Natural killer cell (primary cell): ENCODE measurements around the gene GPNMB. TPM values are rescaled to one million over a fixed set of nuclear protein-coding genes. Genes with fewer than 3 reads are reported as not detected.

Experiments used
- ATAC-seq, 3 donors: fragments of 150-1000 bp in 2 of 3; fragments of 200-7000 bp in 1 of 3; cut with Tn5 transposase; 1 replicate in 1 of 3; 2 replicates in 2 of 3; pipeline ENCODE4 v1.10.0; 2021; ENCODE audit warnings: mild to moderate bottlenecking in 2 of 3, moderate library complexity in 2 of 3
- DNase-seq, 2 donors: peaks; one replicate each; pipeline versions ENCODE4 v3.0.0 to v3.0.0-alpha.2; 2013 to 2021; ENCODE audit warnings: mixed read lengths in 1 of 2
- H3K27ac ChIP-seq: one replicate; pipeline ENCODE4 v1.5.1; 2013; ENCODE audit warnings: mild to moderate bottlenecking, low read length
- H3K27me3 ChIP-seq: one replicate; pipeline ENCODE4 v1.6.1; 2013; ENCODE audit warnings: low read length; ENCODE audit not compliant: control insufficient read depth, insufficient read depth
- H3K36me3 ChIP-seq: one replicate; pipeline ENCODE4 v1.6.1; 2013; ENCODE audit warnings: low read length; ENCODE audit not compliant: control insufficient read depth, insufficient read depth
- H3K4me1 ChIP-seq: one replicate; pipeline ENCODE4 v1.6.1; 2013; ENCODE audit warnings: low read length; ENCODE audit not compliant: control insufficient read depth, insufficient read depth
- H3K4me3 ChIP-seq: one replicate; pipeline ENCODE4 v1.5.1; 2013; ENCODE audit warnings: low read length
- H3K9me3 ChIP-seq: one replicate; pipeline ENCODE4 v1.6.1; 2013; ENCODE audit warnings: low read length; ENCODE audit not compliant: control insufficient read depth, insufficient read depth
- H3K27ac Mint-ChIP-seq, 2 donors: one replicate each; pipeline ENCODE4 v1.8.0; 2022; ENCODE audit warnings: mild to moderate bottlenecking in 2 of 2, mixed read lengths in 2 of 2, moderate library complexity in 1 of 2
- H3K27me3 Mint-ChIP-seq, 2 donors: one replicate each; pipeline ENCODE4 v1.8.0; 2022; ENCODE audit warnings: low read depth in 2 of 2, mixed read lengths in 2 of 2
- H3K36me3 Mint-ChIP-seq: one replicate; pipeline ENCODE4 v1.8.0; 2022; ENCODE audit warnings: mixed read lengths
- H3K4me1 Mint-ChIP-seq, 2 donors: one replicate each; pipeline ENCODE4 v1.8.0; 2022; ENCODE audit warnings: mixed read lengths in 2 of 2
- H3K4me3 Mint-ChIP-seq: one replicate; pipeline ENCODE4 v1.8.0; 2022; ENCODE audit warnings: mild to moderate bottlenecking, moderate library complexity, mixed read lengths
- H3K9me3 Mint-ChIP-seq, 2 donors: one replicate each; pipeline ENCODE4 v1.8.0; 2022; ENCODE audit warnings: mixed read lengths in 2 of 2
- CTCF ChIP-seq: fragments of 200-600 bp; IDR thresholded peaks from one replicate; pipeline ENCODE4 v1.8.0; 2022; ENCODE audit warnings: antibody characterized with exemption
- WGBS: methylation state at CpG from one replicate; pipeline ENCODE4 v1.1.7; 2013; ENCODE audit warnings: missing lambda C conversion rate; ENCODE audit not compliant: insufficient coverage; 5-methylcytosine and 5-hydroxymethylcytosine counted together
- intact Hi-C: fragments of 100-400 bp; cut with micrococcal nuclease; formaldehyde crosslinking; loops from one replicate; pipeline ENCODE4 v1.14.2; 2022
- total RNA-seq, 4 donors: library from RNA; stranded (reverse); fragments of 120-200 nt in 1 of 4; gene quantifications; one replicate each; pipeline versions ENCODE4 v1.2.3 to v1.2.4, GENCODE V29; 2013 to 2022

GPNMB gene
- total RNA-seq, 3 donors from 2014 or later (not counting 1 experiment from before 2014, with no cell fraction given) = not detected

- no peaks in the 10 kb centered on the region for H3K9me3 ChIP-seq
- Mint-ChIP-seq H3K9me3 (no peaks in the 10 kb centered on the region), H3K4me1 (no peaks in the 10 kb centered on the region), H3K27ac (no peak overlapping the region), H3K36me3 (no peaks in the 10 kb centered on the region), H3K4me3 (no peak overlapping the region), H3K27me3 (peaks cover 22 to 44% of the 10 kb centered on the region in 2 donors)
- DNase-seq = no peak
- WGBS = 86% methylated on average over 2 of the region's 2 CpGs
- intact Hi-C loops = no loop called here
- no peak for TF ChIP-seq CTCF
- H3K4me3 ChIP-seq = no peak overlapping the region
- no peaks in the 10 kb centered on the region for H3K4me1 ChIP-seq
- H3K27me3 ChIP-seq = no peaks in the 10 kb centered on the region
- no peak overlapping the region for H3K27ac ChIP-seq
- ATAC-seq = no peak
- no peaks in the 10 kb centered on the region for H3K36me3 ChIP-seq
Measured at GRCh38 chr7:23212395-23212794, 34.2 kb upstream of the GPNMB start.

- no peak overlapping the region for H3K4me3 Mint-ChIP-seq
- Histone ChIP-seq H3K27me3 (no peaks in the 10 kb centered on the region), H3K9me3 (no peaks in the 10 kb centered on the region), H3K4me1 (no peaks in the 10 kb centered on the region), H3K27ac (no peak overlapping the region), H3K36me3 (no peaks in the 10 kb centered on the region), H3K4me3 (no peak overlapping the region)
- TF ChIP-seq CTCF = no peak
- peaks cover 22 to 39% of the 10 kb centered on the region in 2 donors for H3K27me3 Mint-ChIP-seq
- no CpG with 5 or more reads among the region's 4 CpGs for WGBS
- intact Hi-C loops = no loop called here
- H3K36me3 Mint-ChIP-seq = no peaks in the 10 kb centered on the region
- no peaks in the 10 kb centered on the region for H3K9me3 Mint-ChIP-seq
- H3K4me1 Mint-ChIP-seq = no peaks in the 10 kb centered on the region
- H3K27ac Mint-ChIP-seq = no peak overlapping the region
- DNase-seq (no peak), ATAC-seq (no peak)
Measured at GRCh38 chr7:23212841-23213240, 33.7 kb upstream of the GPNMB start.

- ATAC-seq = no peak
- Histone ChIP-seq H3K4me1 (no peaks in the 10 kb centered on the region), H3K9me3 (no peaks in the 10 kb centered on the region), H3K27ac (no peak overlapping the region), H3K27me3 (no peaks in the 10 kb centered on the region), H3K4me3 (no peak overlapping the region), H3K36me3 (no peaks in the 10 kb centered on the region)
- Mint-ChIP-seq H3K36me3 (no peaks in the 10 kb centered on the region), H3K9me3 (no peaks in the 10 kb centered on the region), H3K4me1 (no peaks in the 10 kb centered on the region), H3K27ac (no peak overlapping the region), H3K27me3 (peaks cover 21 to 35% of the 10 kb centered on the region in 2 donors), H3K4me3 (no peak overlapping the region)
- intact Hi-C loops = no loop called here
- DNase-seq = no peak
- WGBS = 96% methylated on average over 11 of the region's 11 CpGs
- TF ChIP-seq CTCF = no peak
Measured at GRCh38 chr7:23213755-23214154, 32.8 kb upstream of the GPNMB start.

GRCh38 chr7:23214423-23214822, 32.2 kb upstream of the GPNMB start:
- Mint-ChIP-seq H3K4me1 (no peaks in the 10 kb centered on the region), H3K27ac (no peak overlapping the region), H3K27me3 (peaks cover 21 to 41% of the 10 kb centered on the region in 2 donors), H3K9me3 (no peaks in the 10 kb centered on the region), H3K36me3 (no peaks in the 10 kb centered on the region), H3K4me3 (no peak overlapping the region)
- intact Hi-C loops = no loop called here
- H3K27ac ChIP-seq = no peak overlapping the region
- H3K9me3 ChIP-seq = no peaks in the 10 kb centered on the region
- no peaks in the 10 kb centered on the region for H3K4me1 ChIP-seq
- H3K36me3 ChIP-seq = no peaks in the 10 kb centered on the region
- 91% methylated on average over 5 of the region's 5 CpGs for WGBS
- ATAC-seq = no peak
- H3K4me3 ChIP-seq = no peak overlapping the region
- no peak for DNase-seq
- TF ChIP-seq CTCF = no peak
- no peaks in the 10 kb centered on the region for H3K27me3 ChIP-seq
